GM18909 (cell line): ENCODE results near the gene APP.

Experiments used
- ATAC-seq: cut with Tn5 transposase; IDR thresholded peaks from one replicate; pipeline ENCODE4 v1.9.1; 2021; ENCODE audit warnings: mild to moderate bottlenecking; ENCODE audit not compliant: unreplicated experiment, poor library complexity

Gene APP

DNA sequence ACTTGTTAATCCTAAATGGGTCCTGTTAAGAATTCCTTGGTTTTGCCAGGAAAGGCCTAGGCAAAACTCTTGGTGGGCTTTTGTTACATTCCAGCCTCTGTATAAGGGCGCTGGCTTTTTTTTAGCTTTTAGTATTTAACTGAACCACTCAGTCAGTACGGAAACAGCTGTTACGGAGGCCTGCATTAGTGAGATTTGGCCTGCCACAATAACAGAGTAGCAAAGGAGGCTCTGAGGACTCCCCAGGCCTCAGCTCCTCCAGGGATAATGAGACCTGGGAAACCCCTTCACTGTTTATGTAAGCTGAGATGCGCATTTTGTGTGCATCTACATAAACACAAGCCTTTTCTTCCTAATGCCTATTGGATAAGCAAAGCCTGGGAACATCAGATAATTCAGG lies 210.2 kb downstream of the APP start:
- ATAC-seq: no peak

DNA sequence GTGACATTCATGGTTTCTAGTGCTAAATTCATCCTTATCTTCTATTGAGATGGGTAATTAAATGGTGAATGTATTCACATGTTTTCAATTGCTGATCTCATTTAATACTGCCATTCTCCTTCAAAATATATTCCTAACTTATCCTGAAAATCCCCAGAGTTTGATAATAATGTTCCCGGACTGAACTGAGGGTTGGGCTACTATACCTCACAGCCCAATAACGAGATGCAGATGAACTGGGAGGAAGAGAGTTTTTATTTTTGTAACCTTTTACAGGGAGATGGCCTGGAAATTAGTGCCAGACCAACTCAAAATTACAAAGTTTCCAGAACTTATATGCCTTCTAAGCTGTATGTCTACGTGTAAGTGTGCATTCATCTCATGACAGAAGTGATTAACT lies 210.8 kb downstream of the APP start:
- ATAC-seq: no peak

GRCh38 chr21:25956993-25957714 lies 213.4 kb downstream of the APP start:
- ATAC-seq: no peak

DNA sequence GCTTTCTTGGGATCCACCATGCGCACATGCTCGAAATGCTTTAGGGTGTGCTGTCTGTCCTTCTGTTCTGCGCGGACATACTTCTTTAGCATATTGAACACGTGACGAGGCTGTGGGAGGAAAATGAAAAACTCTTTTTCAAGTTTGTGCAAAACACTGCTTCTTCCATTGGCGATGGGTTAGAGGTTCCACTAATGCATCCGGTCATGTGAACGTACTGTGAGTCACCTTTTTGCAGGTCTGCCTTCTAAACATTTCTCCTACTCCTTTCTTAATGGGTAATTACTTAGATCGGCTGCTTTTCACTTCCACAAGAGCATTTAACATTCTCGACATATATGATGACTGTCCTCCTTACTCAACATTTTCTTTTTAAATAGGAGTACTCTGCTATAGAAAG lies 214.9 kb downstream of the APP start:
- ATAC-seq: no peak

DNA sequence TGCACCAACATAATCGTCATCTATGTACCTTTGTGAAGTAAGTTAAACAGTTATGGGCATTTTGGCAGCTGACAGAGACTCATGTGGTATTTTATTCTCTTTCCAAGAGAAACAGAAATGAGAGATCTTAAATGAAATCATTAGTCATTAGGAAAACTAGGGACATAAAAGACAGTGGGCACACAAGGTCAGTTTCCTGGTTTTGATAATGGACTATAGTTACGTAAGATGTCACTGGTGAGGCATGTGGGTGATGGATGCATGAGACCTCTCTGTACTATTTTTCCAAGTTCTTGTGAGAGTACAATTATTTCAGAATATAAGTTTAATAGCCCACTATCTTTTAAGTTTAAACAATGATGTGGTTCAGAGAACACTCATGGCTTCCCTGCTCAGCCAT lies 216.9 kb downstream of the APP start:
- ATAC-seq: no peak

- ATAC-seq: no peak
Observed at GRCh38 chr21:25953196-25953595, 217.4 kb downstream of the APP start.

GRCh38 chr21:25952306-25952705 lies 218.3 kb downstream of the APP start:
- ATAC-seq: no peak

DNA sequence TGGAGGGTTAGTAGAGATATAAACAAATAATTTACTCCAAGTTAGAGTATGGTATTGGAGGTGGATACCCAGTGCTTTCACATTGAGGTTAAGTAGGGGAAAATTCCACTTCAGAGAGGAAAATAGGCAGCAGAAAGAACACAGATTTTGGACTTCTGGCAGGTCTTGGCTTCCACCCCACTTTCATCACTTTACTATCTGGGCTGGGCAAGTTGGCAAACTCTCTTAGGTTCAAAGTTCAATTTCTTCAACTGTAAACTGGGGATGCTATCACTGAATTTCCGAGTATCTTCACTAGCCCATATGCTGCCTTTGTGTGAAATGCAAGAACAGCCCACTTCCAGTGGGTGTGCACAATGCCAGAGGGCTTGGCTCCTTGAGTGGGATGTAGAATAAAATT lies 220.9 kb downstream of the APP start:
- ATAC-seq: no peak

- ATAC-seq: no peak
Observed at GRCh38 chr21:25944672-25945213, 225.8 kb downstream of the APP start.

- ATAC-seq: no peak
Observed at GRCh38 chr21:25944082-25944481, 226.5 kb downstream of the APP start.

DNA sequence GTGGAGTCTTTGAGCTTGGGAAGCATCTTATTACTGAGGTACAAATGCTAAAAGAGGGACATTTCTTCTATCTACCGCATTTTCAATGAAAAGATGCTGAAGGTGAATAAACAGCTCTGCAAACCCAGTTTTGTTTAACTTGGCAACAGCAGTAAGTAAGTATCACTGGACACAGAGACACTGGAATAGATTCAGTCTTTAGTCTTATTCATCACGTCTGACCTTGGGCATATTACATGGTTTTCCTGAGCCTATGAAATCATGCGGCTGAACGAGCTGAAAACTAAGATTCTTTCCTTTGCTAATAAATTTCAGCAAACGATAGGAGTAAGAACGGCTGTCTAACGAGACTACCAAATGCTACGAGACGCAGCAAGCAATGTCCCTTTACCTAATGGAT lies 228.4 kb downstream of the APP start:
- ATAC-seq: no peak

DNA sequence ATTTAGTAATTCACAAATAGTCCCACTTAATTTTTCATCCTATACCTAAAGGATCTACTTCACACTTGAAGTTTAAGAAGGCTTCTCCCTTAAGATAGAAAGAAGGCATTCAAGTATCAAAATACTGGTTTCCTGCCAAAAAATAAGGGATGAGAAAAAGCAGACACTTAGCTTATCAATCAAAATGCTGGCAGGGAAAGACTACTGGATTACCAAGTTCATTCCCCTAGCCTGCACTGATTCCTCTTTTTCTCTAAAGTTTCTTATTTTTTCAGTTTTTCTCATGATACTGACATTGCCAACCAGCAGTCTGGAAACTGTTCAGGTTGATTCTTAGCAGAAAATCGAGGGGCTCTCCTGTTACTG lies 231.2 kb downstream of the APP start:
- ATAC-seq: no peak

DNA sequence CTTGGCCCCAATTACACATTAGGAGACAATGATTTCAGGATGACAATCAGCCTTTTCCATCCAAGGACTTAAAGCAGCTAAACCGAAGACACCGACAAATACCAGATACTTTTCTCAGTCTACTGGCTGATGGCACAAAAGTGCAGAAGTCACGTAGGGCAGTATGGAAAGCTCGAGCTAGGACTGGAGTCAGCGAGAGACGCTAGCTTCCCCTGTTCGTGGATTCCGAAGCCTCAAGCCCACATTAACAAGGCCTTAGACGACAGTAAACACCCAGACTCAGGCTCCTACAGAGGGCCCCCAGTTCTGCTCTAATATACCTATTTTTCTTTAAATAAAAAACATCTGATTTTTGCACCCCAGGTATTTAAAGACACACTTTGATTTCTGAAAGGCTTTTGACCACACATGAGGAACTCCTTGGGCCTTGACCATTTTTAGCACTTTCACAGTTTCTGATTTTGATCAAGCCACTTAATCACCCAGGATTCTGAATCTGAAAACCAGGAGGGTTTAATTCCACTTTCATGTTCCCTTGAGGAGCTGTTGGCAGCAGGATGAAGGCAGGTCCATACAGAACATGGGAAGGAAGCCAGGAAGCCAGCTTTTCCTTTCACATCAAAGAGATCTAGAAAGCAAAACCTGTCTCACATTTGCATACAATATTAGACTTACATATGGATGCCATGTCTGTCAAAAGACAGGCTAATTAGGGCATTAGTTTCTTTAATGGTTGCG lies 231.7 kb downstream of the APP start:
- no peak for ATAC-seq

GRCh38 chr21:25936776-25937175 lies 233.8 kb downstream of the APP start:
- ATAC-seq: no peak

DNA sequence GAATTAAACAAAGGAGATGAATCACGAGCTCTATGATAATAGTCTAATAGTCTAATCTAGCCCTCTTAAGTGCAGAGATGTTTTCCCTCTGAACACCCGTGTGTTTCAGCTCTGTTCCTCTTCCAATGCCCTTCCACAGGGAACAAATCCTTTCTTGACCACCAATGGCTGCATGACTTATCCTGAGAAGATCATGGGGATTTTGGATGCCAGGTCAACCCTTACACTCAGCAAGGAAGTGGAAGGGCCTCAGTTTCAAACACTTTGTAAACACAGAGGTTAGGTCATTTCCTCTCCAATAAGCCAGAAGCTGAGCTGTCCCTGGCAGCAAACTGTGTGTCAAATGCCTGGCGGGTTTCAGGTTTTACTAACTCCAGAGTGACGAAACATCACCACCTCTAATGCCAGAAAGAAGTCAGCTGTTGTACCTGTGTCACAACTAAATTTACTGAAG lies 235.8 kb downstream of the APP start:
- no peak for ATAC-seq

DNA sequence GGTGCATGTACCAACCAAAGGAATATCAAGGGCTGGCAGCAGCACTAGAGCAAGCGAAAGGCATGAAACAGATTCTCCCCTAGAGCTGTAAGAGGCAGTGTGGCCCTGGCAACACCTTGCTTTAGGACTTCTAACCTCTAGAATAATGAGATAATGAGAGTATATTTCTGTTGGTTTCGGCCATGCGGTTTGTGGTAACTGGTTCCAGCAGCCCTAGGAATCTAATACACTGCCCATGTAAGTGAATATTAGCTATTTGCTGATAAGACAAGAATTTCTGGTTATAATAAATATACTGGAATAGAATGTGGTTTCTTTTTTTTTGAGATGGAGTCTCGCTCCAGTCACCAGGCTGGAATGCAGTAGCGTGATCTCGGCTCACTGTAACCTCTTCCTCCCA lies 236.4 kb downstream of the APP start:
- no peak for ATAC-seq

DNA sequence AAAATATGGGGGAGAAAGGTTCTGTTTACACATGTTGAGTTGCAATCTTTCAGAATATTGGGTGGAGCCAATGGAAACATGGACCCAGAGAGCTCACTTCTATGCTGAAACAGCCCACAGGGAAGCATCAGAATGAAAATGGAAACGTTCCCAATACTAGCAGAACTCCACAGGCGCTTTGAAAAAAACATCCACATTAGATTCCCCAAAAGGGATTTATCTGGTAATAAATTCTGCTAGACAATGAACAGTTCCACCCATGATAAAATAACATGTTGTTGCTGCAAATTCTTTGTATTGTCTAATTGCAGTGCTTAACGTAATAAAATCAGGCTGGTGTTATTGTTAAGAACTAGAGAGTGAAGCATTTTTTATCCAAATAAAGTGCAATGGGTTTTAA lies 238.8 kb downstream of the APP start:
- ATAC-seq: no peak

DNA sequence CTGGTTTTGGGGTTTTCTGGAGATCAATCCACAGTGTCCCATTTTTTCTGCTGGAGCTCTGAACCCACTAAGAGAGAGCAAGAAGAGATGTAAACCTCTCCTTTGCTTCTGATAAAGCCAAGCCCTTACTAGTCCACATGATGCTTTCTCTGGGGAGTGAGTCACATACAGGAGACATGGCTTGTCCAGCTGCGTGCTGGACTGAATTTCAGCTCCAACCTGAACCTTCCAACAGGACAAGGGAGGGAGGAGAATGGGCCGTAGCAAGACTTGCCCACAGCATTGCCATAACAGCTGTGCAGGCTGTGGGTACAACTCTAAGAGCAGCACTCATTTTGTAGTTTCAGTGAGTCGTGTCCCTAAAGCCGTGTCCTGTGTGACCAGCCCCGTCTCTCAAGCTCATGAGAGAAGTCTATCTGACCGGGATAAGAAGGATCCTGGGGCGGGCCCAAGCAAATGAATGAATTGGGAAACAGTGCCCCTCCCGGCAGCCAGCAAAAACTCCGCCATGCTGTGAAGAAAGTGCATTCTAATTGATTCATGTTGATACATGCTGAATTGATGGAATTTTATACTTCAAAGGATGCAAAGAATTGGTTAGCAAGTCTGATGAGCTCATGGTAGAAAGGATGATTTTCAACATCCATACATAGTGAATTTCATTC lies 240.6 kb downstream of the APP start:
- ATAC-seq: no peak

GRCh38 chr21:25927195-25927880 lies 243.2 kb downstream of the APP start:
- ATAC-seq: no peak

- ATAC-seq: no peak
Observed at GRCh38 chr21:25925936-25926335, 244.6 kb downstream of the APP start.
